MG63 (cell line): ENCODE measurements around the gene USH2A. TPM values are rescaled to one million over a fixed set of nuclear protein-coding genes. Genes with fewer than 3 reads are reported as not detected.

Experiments used
- DNase-seq: peaks from one replicate; pipeline ENCODE4 v3.0.0-alpha.2; 2020
- H3K27me3 ChIP-seq: fragments of 250-450 bp; sonication (Bioruptor Pico); 2 replicates; pipeline ENCODE4 v1.5.1; 2020; ENCODE audit warnings: mild to moderate bottlenecking, moderate library complexity
- H3K36me3 ChIP-seq: fragments of 250-450 bp; sonication (Bioruptor Pico); 2 replicates; pipeline ENCODE4 v1.5.1; 2020; ENCODE audit warnings: mild to moderate bottlenecking, moderate library complexity
- H3K4me3 ChIP-seq: fragments of 250-450 bp; sonication (Bioruptor Pico); 2 replicates; pipeline ENCODE4 v1.5.1; 2020; ENCODE audit warnings: mild to moderate bottlenecking, moderate library complexity
- H3K9me3 ChIP-seq: fragments of 250-450 bp; sonication (Bioruptor Pico); 2 replicates; pipeline ENCODE4 v1.5.1; 2020; ENCODE audit warnings: mild to moderate bottlenecking, moderate library complexity
- total RNA-seq: library from RNA; depleted of rRNA; stranded (reverse); fragments of >200 nt; shearing (Covaris generic); gene quantifications from 2 replicates; pipeline ENCODE4 v1.2.3, GENCODE V29; 2014; ENCODE audit warnings: low replicate concordance

USH2A gene
- total RNA-seq, 1 experiment from 2014 or later = 0.16 TPM

DNA sequence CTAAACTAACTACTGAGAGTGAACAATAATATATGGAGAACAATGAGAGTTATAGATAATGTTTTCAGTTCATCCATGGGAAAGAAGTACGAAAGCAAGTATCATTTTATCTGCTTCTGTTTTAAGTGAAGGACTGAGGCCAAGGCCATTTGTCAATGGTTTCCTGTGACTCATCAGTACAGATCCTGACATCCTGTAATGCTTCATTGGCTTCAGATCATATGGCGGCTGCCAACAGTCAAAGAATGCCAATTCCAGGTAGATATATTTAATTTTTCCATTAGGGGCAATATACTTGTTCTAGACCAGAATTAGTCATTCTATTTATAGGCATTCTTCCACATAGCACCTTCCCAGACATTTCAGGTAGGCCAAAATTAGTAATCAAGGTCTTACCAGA lies 97.3 kb downstream of the USH2A start:
- H3K9me3 ChIP-seq = no peaks in the 10 kb centered on the region
- H3K36me3 ChIP-seq = no peaks in the 10 kb centered on the region
- peak; percentile 14 for DNase-seq
- H3K4me3 ChIP-seq = no peak overlapping the region
- H3K27me3 ChIP-seq = no peaks in the 10 kb centered on the region

DNA sequence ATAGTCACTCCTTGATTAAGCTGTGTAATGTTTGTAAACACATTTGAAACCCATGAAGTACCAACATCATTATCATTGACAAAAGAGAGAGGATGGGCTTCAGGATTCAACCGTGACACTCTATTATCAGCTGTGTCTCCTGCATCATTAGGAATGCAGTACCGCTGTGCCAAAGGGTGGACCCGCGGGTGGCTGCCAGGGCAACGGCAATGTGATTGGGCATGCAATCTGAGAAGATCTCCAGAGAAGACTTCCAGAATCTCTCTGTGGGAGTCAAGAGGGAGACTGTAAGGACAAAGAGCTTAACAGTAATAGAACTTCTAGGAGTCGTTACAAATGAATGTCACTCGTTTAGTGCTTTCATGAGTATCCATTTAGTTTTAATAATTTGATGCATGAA lies 97.9 kb downstream of the USH2A start:
- DNase-seq = peak; percentile 21
- Histone ChIP-seq H3K9me3 (no peaks in the 10 kb centered on the region), H3K4me3 (no peak overlapping the region), H3K36me3 (no peaks in the 10 kb centered on the region), H3K27me3 (no peaks in the 10 kb centered on the region)

DNA sequence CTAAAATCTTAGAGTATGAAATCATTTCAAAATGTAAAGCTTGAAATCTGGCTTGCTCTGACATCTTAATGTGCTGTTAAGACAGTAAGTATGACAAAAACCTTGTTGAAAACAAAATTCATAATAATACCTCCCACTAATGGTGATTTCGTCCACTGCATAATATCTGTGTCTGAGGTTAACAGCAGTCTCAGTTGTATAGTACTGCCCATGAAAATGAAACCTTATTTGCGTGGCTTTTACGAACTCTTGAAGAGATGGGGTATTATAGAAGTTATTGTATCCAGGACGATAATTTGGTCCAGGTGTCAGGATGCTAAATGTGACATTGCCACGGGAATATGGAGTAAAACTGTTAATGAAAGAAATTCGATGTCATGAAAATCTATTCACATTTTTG lies 99.9 kb downstream of the USH2A start:
- Histone ChIP-seq H3K9me3 (no peaks in the 10 kb centered on the region), H3K27me3 (no peaks in the 10 kb centered on the region), H3K4me3 (no peak overlapping the region), H3K36me3 (no peaks in the 10 kb centered on the region)
- DNase-seq = no peak

DNA sequence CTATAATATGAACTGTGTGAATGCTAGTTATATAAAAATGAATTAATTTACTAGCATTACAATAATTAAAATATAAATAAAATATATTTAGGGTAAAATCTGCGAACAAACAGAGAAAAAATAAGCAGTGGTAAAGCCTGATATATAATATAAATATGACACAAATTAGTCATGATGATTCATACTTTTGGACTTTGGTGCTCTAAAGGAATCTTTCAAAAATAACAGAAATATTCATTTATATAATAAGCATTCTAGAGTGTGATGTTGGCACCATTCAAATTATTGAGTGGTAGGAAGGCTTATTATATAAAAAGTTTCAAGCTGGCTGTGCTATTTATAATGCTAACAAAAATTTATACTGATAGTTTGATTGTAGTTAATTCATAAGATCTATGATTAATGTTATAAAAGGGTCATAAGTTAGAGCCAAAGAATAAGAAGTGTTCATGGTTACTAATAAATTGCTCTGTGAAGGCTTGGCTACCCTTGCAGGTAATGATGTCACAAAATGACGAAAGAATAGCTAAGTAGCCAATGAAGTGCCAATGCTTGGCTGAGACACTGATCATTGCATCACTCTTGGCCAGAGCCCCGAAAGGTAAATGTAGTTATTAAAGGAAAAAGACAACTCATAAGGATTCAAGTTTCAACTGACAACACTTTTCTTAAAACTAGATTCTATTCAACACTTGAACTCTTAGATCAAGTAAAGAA lies 108.7 kb downstream of the USH2A start:
- Histone ChIP-seq H3K4me3 (no peak overlapping the region), H3K27me3 (no peaks in the 10 kb centered on the region), H3K36me3 (no peaks in the 10 kb centered on the region), H3K9me3 (no peaks in the 10 kb centered on the region)
- peak; percentile 60 for DNase-seq

DNA sequence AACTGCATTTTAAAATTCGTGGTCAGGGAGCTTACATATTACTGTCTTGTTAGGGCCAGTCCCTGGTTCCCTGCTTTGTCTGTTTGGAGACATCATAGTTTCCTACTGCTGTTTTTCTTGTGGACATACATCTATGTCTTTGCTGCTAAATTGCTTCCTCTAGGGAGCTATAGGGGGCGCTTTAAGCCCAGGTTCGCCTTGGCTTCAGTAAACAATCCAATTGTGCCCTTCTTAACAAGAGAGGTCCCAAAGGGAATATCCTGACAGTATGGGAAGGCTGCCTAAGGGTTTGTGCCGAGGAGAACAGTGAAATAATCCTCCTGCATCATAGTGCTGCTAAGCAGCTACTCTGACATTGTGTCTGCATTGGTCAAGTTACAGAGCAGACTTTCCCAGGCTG lies 112.5 kb downstream of the USH2A start:
- peak; percentile 12 for DNase-seq
- no peaks in the 10 kb centered on the region for H3K27me3 ChIP-seq
- H3K36me3 ChIP-seq = no peaks in the 10 kb centered on the region
- H3K9me3 ChIP-seq = no peaks in the 10 kb centered on the region; the same call in 1 of the 2 replicates
- H3K4me3 ChIP-seq = no peak overlapping the region

DNA sequence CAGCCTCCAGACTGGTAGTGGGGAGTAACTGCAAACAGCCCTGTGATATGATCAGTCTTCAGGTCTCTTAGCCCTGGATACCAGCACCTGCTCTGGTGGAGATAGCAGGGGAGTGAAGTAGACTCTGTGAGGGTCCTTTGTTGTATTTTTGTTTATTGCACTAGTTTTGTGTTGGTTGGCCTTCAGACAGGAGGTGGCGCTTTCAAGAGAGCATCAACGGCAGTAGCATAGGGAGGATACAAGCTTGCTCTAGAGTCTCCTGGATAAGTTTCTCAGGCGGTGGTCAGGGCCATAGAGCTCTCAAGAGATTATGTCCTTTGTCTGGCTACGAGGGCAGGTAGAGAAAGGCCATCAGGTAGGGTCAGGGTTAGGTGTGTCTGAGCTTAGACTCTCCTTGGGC lies 116.4 kb downstream of the USH2A start:
- H3K36me3 ChIP-seq = no peaks in the 10 kb centered on the region
- H3K4me3 ChIP-seq = no peak overlapping the region
- H3K9me3 ChIP-seq = no peaks in the 10 kb centered on the region; the same call in 1 of the 2 replicates
- no peaks in the 10 kb centered on the region for H3K27me3 ChIP-seq
- DNase-seq = no peak

DNA sequence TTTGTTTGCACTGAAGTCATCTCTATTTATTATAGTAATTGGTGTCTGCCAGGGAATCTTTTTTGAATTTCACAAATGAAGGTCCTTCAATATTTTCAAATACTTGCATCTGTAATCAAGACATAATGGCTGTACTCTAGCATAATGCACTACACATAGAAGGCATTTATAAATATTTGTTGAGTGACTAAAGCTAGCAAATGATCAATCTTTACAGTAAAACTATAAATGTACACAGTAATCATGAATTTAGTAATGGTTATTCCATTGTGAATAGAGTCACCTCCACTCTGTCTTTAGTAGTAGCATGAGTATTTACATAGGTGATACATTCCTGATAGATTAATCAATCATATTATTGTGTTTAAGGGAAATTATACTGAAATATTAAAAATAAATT lies 119.6 kb downstream of the USH2A start:
- H3K36me3 ChIP-seq = no peaks in the 10 kb centered on the region
- no peak for DNase-seq
- no peak overlapping the region for H3K4me3 ChIP-seq
- no peaks in the 10 kb centered on the region; the same call in 1 of the 2 replicates for H3K9me3 ChIP-seq
- no peaks in the 10 kb centered on the region for H3K27me3 ChIP-seq

DNA sequence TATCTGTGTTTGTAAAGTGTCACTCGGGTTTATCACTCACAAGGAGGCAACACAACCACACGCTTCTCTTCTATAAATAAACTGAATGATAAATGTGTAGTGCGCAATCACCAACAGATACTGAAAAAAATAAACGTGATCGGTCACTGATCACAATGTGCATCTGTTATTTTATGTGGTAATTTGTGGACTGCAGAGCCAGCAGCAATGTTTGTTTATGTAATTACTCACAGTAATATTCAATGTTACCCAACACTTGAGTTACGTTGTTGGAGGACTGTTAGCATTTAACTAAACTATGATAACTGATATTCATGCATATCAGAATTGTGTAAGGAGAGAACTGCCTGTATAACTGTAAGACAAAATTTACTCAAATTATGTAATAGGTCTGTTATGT lies 129.6 kb downstream of the USH2A start:
- Histone ChIP-seq H3K4me3 (no peak overlapping the region), H3K27me3 (no peaks in the 10 kb centered on the region), H3K9me3 (no peaks in the 10 kb centered on the region; the same call in 1 of the 2 replicates), H3K36me3 (no peaks in the 10 kb centered on the region)
- no peak for DNase-seq

DNA sequence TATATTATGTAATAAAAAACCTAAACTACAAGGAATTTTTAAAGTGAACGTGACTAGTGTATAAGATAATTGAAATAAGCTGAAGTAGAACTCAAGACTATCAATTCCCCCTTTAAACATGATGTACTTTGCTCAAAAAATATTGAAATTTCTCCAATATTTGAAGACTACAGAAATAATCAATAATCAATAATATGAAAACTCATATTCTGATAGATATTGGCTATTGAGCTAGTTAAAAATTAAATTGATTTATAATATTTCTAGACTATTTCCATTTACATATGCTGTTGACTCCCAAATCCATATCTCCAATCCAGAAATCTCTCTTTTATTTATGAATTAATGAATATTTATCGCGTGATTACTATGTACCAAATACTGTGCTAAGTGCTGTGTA lies 133.2 kb downstream of the USH2A start:
- no peak for DNase-seq
- Histone ChIP-seq H3K9me3 (no peaks in the 10 kb centered on the region; the same call in 1 of the 2 replicates), H3K4me3 (no peak overlapping the region), H3K36me3 (no peaks in the 10 kb centered on the region), H3K27me3 (no peaks in the 10 kb centered on the region)

DNA sequence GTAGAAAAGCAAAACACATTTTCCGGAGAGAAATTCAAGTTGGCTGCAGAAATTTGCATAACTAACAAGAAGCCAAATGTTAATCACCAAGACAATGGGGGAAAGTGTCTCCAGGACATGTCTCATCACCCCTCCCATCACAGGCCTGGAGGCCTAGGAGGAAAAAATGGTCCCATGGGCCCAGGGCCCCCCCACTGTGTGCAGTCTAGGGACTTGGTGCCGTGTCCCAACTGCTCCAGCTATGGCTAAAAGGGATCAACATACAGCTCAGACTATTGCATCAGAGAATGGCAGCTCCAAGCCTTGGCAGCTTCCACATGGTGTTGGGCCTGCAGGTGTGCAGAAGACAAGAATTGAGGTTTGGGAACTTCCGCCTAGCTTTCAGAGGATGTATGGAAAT lies 138.2 kb downstream of the USH2A start:
- H3K27me3 ChIP-seq = no peaks in the 10 kb centered on the region
- no peak overlapping the region for H3K4me3 ChIP-seq
- H3K9me3 ChIP-seq = peaks cover 4% of the 10 kb centered on the region
- no peak for DNase-seq
- no peaks in the 10 kb centered on the region for H3K36me3 ChIP-seq

DNA sequence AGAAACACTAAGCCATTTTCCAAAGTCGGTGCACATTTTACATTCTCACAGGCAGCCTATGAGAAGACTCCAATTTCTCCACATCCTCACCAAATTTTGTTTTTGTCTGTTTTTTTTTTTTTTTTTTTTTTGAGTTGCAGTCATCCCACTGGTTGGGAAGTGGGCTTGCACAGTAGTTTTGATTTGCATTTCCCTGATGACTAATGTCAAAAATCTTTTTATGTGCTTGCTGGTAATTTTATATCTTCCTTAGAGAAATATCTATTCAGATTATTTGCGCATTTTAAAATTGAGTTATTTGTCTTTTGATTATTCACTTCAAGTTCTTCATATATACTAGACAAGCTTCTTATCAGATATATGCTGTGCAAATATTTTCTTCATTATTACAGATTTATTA lies 141.5 kb downstream of the USH2A start:
- DNase-seq = no peak
- Histone ChIP-seq H3K4me3 (no peak overlapping the region), H3K9me3 (peaks cover 4% of the 10 kb centered on the region), H3K27me3 (no peaks in the 10 kb centered on the region), H3K36me3 (no peaks in the 10 kb centered on the region)

DNA sequence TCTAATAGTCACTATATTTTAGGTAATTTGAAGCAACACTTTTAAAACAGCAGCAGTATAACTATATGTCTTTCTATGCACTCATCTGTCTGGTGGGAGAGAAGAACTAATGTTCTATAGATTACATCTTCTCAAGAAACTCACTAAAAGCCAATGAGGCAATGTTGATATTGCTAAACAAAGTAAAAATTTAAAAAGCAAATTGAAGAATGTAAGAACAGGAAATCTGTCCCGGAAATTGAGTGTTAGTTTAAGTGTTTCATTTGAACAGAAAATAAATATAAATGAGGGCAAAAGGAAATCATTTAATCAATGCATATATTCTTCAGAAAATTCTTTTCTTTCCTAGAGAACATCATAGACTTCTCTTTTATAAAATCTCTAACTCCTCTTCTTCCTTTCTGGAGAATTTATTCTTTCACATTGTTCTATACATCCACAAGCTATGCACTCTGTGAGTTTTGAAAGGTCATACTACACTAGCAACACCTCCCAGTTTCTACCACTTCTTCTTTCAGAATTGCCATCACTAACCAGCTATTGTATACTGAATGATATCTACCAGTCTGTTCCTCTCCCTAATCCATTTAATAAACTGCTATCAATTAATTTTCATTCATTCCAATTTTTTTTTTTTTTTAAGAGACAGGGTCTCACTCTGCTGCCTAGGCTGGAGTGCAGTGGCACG lies 153.0 kb downstream of the USH2A start:
- Histone ChIP-seq H3K27me3 (no peaks in the 10 kb centered on the region), H3K36me3 (no peaks in the 10 kb centered on the region), H3K9me3 (no peaks in the 10 kb centered on the region), H3K4me3 (no peak overlapping the region)
- DNase-seq = no peak

DNA sequence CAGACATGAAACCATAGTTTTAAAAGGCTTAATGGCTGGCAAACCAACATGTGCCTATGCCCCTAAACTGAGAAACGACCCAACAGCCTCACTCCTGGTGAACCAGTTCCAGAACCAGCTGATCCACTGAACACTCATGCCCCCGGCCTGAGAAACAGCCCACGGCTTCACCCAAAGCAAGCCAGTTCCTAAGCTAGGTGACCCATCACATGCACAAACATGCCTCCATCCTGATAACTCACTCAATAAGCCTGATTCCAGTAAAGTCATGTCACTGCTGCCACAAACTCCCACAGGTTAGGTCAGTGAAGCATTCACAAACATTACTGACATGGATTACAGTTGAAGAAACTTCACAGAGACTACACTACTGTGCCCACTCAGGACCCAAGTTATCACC lies 161.6 kb downstream of the USH2A start:
- Histone ChIP-seq H3K27me3 (no peaks in the 10 kb centered on the region), H3K4me3 (no peak overlapping the region), H3K36me3 (no peaks in the 10 kb centered on the region), H3K9me3 (peaks cover 9% of the 10 kb centered on the region)
- no peak for DNase-seq

DNA sequence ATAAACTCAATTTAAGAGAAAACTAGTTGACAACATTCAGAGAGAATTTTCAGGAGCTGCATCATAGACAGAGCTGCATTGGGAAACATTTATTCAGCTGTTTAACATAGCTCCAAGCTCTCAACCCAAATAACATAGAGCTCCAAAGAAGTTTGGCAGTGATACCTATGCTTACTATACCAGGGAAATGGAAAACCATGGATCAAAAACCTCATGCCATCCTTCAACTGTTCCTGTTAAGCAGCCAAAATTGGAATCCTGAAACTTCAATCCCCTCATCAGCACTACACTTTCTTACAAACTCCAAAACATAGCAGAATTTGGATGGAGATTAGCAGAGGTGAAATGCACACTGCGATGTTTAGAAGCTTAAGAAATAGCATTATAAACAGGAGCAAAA lies 164.4 kb downstream of the USH2A start:
- Histone ChIP-seq H3K4me3 (no peak overlapping the region), H3K9me3 (peaks cover 9% of the 10 kb centered on the region), H3K27me3 (no peaks in the 10 kb centered on the region), H3K36me3 (no peaks in the 10 kb centered on the region)
- DNase-seq = no peak

DNA sequence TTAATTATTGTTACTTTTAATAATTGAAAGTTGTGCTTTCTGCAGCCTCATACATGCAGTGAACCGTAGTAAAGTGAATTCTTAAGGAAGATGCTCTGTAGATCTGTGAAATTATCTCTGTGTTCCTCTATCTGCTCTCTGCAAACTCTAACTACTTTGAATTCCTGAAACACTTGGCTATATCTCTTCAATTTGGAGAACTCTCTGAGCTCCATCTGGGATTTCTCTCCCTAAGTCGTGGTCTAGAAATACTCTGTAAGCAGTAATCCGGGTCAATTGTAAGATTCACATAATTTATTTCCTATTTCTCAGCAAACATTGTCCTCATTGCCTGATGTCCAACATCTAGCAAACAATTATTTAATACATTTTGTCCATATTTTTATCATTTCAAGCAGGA lies 164.9 kb downstream of the USH2A start:
- no peaks in the 10 kb centered on the region for H3K27me3 ChIP-seq
- H3K9me3 ChIP-seq = peaks cover 9% of the 10 kb centered on the region
- DNase-seq = no peak
- H3K4me3 ChIP-seq = no peak overlapping the region
- H3K36me3 ChIP-seq = no peaks in the 10 kb centered on the region

DNA sequence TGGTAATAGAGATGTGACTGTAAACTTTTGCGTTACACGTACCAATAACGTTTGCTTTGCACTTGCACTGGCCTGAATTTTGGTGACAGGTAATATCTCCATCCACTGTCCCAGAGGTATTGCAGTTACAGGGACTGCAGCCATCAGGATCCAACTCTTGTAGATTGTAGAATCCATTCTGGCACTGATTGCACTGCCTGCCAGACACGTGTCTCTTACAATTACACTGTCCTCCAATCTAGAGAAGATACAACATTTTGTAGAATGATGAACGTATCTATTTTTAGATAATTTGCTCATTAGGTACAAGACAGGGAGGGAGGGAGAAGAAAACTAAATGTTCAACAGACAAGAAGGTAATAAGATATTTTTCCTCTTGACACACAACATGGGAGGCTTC lies 172.4 kb downstream of the USH2A start:
- DNase-seq = no peak
- H3K4me3 ChIP-seq = no peak overlapping the region
- H3K9me3 ChIP-seq = no peaks in the 10 kb centered on the region; the same call in 1 of the 2 replicates
- H3K36me3 ChIP-seq = no peaks in the 10 kb centered on the region
- no peaks in the 10 kb centered on the region for H3K27me3 ChIP-seq

DNA sequence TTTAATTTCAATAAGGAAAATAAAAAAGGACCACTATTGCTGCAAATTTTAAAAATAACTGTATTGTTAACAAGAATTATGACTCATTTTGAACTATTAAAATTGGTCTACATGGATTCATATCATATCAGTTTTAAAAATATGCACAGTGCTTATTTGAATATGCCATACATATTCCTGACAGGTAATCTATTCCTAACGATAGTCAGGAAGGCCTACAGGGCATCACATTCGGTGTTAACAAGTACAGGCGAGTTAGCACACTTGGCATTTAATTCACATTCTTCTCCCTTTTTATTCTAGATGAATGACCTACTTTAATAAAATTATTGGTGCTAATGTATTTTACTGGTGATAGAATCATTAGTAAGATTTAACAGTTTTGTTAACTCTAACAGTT lies 174.6 kb downstream of the USH2A start:
- no peak overlapping the region for H3K4me3 ChIP-seq

DNA sequence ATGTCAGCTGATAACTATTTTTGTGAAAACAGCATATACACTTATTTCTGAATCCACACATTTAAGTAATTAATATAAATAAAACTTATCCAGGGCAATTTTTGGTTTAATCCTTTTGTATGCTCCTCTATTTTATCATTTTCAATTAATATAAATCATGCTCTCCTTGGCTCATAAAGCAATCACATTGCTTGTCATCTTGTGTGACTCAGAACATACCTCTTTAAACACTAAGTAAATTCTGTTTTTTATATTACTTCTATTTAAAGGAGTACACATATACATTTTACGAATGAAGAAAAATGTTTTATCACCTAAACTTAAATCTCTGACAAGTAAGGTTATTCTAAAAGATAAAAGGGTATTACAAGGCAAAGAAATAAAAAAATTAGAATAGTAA lies 175.3 kb downstream of the USH2A start:
- H3K27me3 ChIP-seq = no peaks in the 10 kb centered on the region
- no peak for DNase-seq
- H3K4me3 ChIP-seq = no peak overlapping the region
- H3K36me3 ChIP-seq = no peaks in the 10 kb centered on the region
- H3K9me3 ChIP-seq = no peaks in the 10 kb centered on the region

More for the DNA sequence above, 174.6 kb downstream of the USH2A start:
- no peaks in the 10 kb centered on the region for H3K27me3 ChIP-seq
- no peak for DNase-seq
- H3K36me3 ChIP-seq = no peaks in the 10 kb centered on the region
- H3K9me3 ChIP-seq = no peaks in the 10 kb centered on the region
